Measurements from ENCODE around the gene HPCAL1. TPM values are rescaled to one million over a fixed set of nuclear protein-coding genes. Genes with fewer than 3 reads are reported as not detected.

Gene HPCAL1
- total and polyA plus RNA-seq, 2 of the 4 experiments (the other 2 are of a cell fraction), result 8.2 to 33.7 TPM

GRCh38 chr2:10345126-10345525 lies 42.4 kb downstream of the HPCAL1 start:
- H3K56ac ChIP-seq (ENCODE audit: extremely low read depth, insufficient read depth, low read length), result no peak overlapping the region
- H4K5ac ChIP-seq (ENCODE audit: low read depth, low read length), result no peak overlapping the region
- H2AK5ac ChIP-seq (ENCODE audit: low read depth, low read length), result no peak overlapping the region
- no peak overlapping the region for H3K4me2 ChIP-seq (ENCODE audit: low read depth, low read length)
- TF ChIP-seq SMC3 (IDR thresholded peaks at IDR 0.05; ENCODE audit: low read depth, low read length), result no peak
- TF ChIP-seq BHLHE40 (IDR thresholded peaks at IDR 0.05; ENCODE audit: low read depth, low read length), result no peak
- no peak for TF ChIP-seq CTCF (conservative IDR thresholded peaks at IDR 0.05; ENCODE audit: low read depth, low read length)
- no peak for TF ChIP-seq MAZ (IDR thresholded peaks at IDR 0.05; ENCODE audit: borderline replicate concordance, low read depth, low read length)
- no peak for TF ChIP-seq RCOR1 (IDR thresholded peaks at IDR 0.05; ENCODE audit: insufficient replicate concordance, low read length)
- TF ChIP-seq CHD1 (IDR thresholded peaks at IDR 0.05; ENCODE audit: low read depth, low read length), result no peak
- TF ChIP-seq POLR2A (IDR thresholded peaks at IDR 0.05; ENCODE audit: low read depth, low read length), result no peak
- TF ChIP-seq FOS (IDR thresholded peaks at IDR 0.05; ENCODE audit: low read depth, low read length), result no peak
- TF ChIP-seq MAFK (IDR thresholded peaks at IDR 0.05; ENCODE audit: low read depth, low read length), result no peak
- no peak for TF ChIP-seq ELK1 (IDR thresholded peaks at IDR 0.05; ENCODE audit: borderline replicate concordance, low read depth, low read length)
- H3K4me3 ChIP-seq (ENCODE audit: insufficient read depth, low read depth, low read length), result no peak overlapping the region
- no peak overlapping the region for H3K14ac ChIP-seq (replicated peaks; ENCODE audit: low read depth, low read length)
- H3K18ac ChIP-seq (ENCODE audit: low read depth, low read length), result no peak overlapping the region
- peak overlapping the region; percentile 43; the same call in 1 of the 2 replicates for H3K23ac ChIP-seq (ENCODE audit: low read depth, low read length)
- no peak overlapping the region for H2BK15ac ChIP-seq (ENCODE audit: low read depth, low read length)
- H2AK9ac ChIP-seq (replicated peaks; ENCODE audit: low read depth, low read length, poor library complexity), result no peak overlapping the region
- peaks cover 11% of the 10 kb centered on the region for H3K4me1 ChIP-seq (ENCODE audit: control insufficient read depth, insufficient read depth, low read length)
- peaks cover 22% of the 10 kb centered on the region; the same call in 1 of the 2 replicates for H4K20me1 ChIP-seq (ENCODE audit: insufficient read depth, low read length)
- no peaks in the 10 kb centered on the region for H3K27me3 ChIP-seq (ENCODE audit: control insufficient read depth, insufficient read depth, low read length)
- ATAC-seq (ENCODE audit: low read depth) (no peak), DNase-seq (no peak)
- H3K36me3 ChIP-seq (ENCODE audit: control insufficient read depth, insufficient read depth, low read length), result no peaks in the 10 kb centered on the region
- in situ Hi-C loops (cut with MboI; ENCODE audit: low sequenced_read_pairs), result no loop called here
- no peaks in the 10 kb centered on the region for H3K9me3 ChIP-seq (ENCODE audit: control insufficient read depth, insufficient read depth, low read length)
- intact Hi-C loops (cut with micrococcal nuclease), result no loop called here
- dilution Hi-C loops (cut with HindIII; ENCODE audit: low sequenced_read_pairs, unreplicated experiment), result no loop called here
- H2BK5ac ChIP-seq (ENCODE audit: low read depth, low read length, poor library complexity, severe bottlenecking), result no peak overlapping the region
- POLR2A ChIA-PET (ENCODE audit: unreplicated experiment), result no interaction called here
- no peak overlapping the region for H3K27ac ChIP-seq (ENCODE audit: insufficient read depth, low read length)
- no peak overlapping the region for H4K91ac ChIP-seq (ENCODE audit: insufficient read depth, low read depth, low read length)
- H3K4ac ChIP-seq (ENCODE audit: low read depth, low read length), result no peak overlapping the region
- H4K8ac ChIP-seq (ENCODE audit: low read depth in 2 of 2, low read length in 2 of 2), result no peak overlapping the region
- no peak overlapping the region for H3K9ac ChIP-seq (ENCODE audit: low read depth, low read length)
- H2AFZ ChIP-seq (replicated peaks; ENCODE audit: low read length, poor library complexity), result no peak overlapping the region
- H2BK120ac ChIP-seq (ENCODE audit: low read depth, low read length), result no peak overlapping the region
- no CpG with 5 or more reads among the region's 3 CpGs for WGBS, 2 experiments (ENCODE audit: extremely low coverage in 2 of 2, insufficient read length in 1 of 2)
- peaks cover 12 to 19% of the 10 kb centered on the region in 2 experiments for H3K79me1 ChIP-seq (ENCODE audit: low read depth in 1 of 2, low read length in 2 of 2)
- CTCF ChIA-PET, result no interaction called here
- H3K9me1 ChIP-seq (ENCODE audit: insufficient read depth, low read length), result peaks cover 8% of the 10 kb centered on the region; the same call in 1 of the 2 replicates
- no TSS peak for BruUV-seq (replicated peaks)
- no peak overlapping the region for H2BK20ac ChIP-seq (ENCODE audit: low read depth, low read length)
